CD14-positive monocyte (primary cell): Measurements from ENCODE around the gene SPTBN1. TPM values are rescaled to one million over a fixed set of nuclear protein-coding genes. Genes with fewer than 3 reads are reported as not detected.

Experiments
- DNase-seq, 3 donors: peaks; one replicate each; pipeline ENCODE4 v3.0.0-alpha.2; 2011 to 2022
- H2AFZ ChIP-seq: 2 replicates; pipeline ENCODE4 v1.6.0; 2012; ENCODE audit warnings: mild to moderate bottlenecking, low read depth, low read length, inconsistent platforms; ENCODE audit not compliant: insufficient read depth, poor library complexity, severe bottlenecking
- H3K27ac ChIP-seq, 2 donors: 1 replicate in 1 of 2; 2 replicates in 1 of 2; pipeline ENCODE4 v1.5.1; 2012 to 2013; ENCODE audit warnings: low read length in 2 of 2, control low read depth in 1 of 2, inconsistent platforms in 1 of 2, low read depth in 1 of 2, mild to moderate bottlenecking in 1 of 2
- H3K27me3 ChIP-seq, 2 donors: one replicate each; pipeline versions ENCODE4 v1.6.0 to v1.6.1; 2011 to 2013; ENCODE audit warnings: low read length in 2 of 2; ENCODE audit not compliant: control insufficient read depth in 2 of 2, insufficient read depth in 2 of 2
- H3K36me3 ChIP-seq, 2 donors: replicated peaks in 1 of 2; 1 replicate in 1 of 2; 2 replicates in 1 of 2; pipeline versions ENCODE4 v1.5.1 to v1.6.1; 2012 to 2013; ENCODE audit warnings: low read length in 2 of 2, control low read depth in 1 of 2, inconsistent platforms in 1 of 2, mild to moderate bottlenecking in 1 of 2; ENCODE audit not compliant: insufficient read depth in 2 of 2, control insufficient read depth in 1 of 2
- H3K4me1 ChIP-seq, 2 donors: 1 replicate in 1 of 2; 2 replicates in 1 of 2; pipeline versions ENCODE4 v1.5.1 to v1.6.1; 2012 to 2013; ENCODE audit warnings: low read length in 2 of 2, control low read depth in 1 of 2, inconsistent platforms in 1 of 2, mild to moderate bottlenecking in 1 of 2, moderate library complexity in 1 of 2; ENCODE audit not compliant: insufficient read depth in 2 of 2, control insufficient read depth in 1 of 2
- H3K4me2 ChIP-seq: replicated peaks from 2 replicates; pipeline ENCODE3; 2012; ENCODE audit warnings: low read length, moderate library complexity, mild to moderate bottlenecking; ENCODE audit not compliant: poor library complexity, severe bottlenecking; ENCODE audit errors: extremely low read depth
- H3K4me3 ChIP-seq, 3 experiments: fragments of 200-600 bp in 1 of 3; sonication (generic) in 1 of 3; replicated peaks in 1 of 3; 1 replicate in 2 of 3; 2 replicates in 1 of 3; pipeline ENCODE4 v1.5.1; 2011 to 2013; ENCODE audit warnings: low read length in 3 of 3, mild to moderate bottlenecking in 3 of 3, control low read depth in 2 of 3, low read depth in 2 of 3, inconsistent platforms in 1 of 3, moderate library complexity in 1 of 3
- H3K79me2 ChIP-seq: 2 replicates; pipeline ENCODE4 v1.6.0; 2012; ENCODE audit warnings: mild to moderate bottlenecking, control low read depth, inconsistent platforms, low read length, moderate library complexity; ENCODE audit not compliant: insufficient read depth
- H3K9ac ChIP-seq: 2 replicates; pipeline ENCODE4 v1.6.0; 2017; ENCODE audit warnings: low read length, mild to moderate bottlenecking; ENCODE audit not compliant: insufficient read depth, poor library complexity, severe bottlenecking
- H3K9me3 ChIP-seq, 2 donors: replicated peaks in 1 of 2; 1 replicate in 1 of 2; 2 replicates in 1 of 2; pipeline versions ENCODE4 v1.5.1 to v1.6.1; 2012 to 2013; ENCODE audit warnings: low read length in 2 of 2, control low read depth in 1 of 2; ENCODE audit not compliant: control insufficient read depth in 1 of 2, insufficient read depth in 1 of 2
- H4K20me1 ChIP-seq: 2 replicates; pipeline ENCODE4 v1.6.0; 2012; ENCODE audit warnings: mild to moderate bottlenecking, low read length, control low read depth, moderate library complexity; ENCODE audit not compliant: insufficient read depth
- H3K27ac Mint-ChIP-seq, 7 donors: one replicate each; pipeline ENCODE4 v1.8.0; 2020; ENCODE audit warnings: mild to moderate bottlenecking in 7 of 7, mixed read lengths in 7 of 7, moderate library complexity in 6 of 7, inconsistent platforms in 2 of 7
- H3K27me3 Mint-ChIP-seq, 3 donors: one replicate each; pipeline ENCODE4 v1.8.0; 2021 to 2022; ENCODE audit warnings: low read depth in 3 of 3, mild to moderate bottlenecking in 3 of 3, mixed read lengths in 3 of 3, moderate library complexity in 3 of 3, inconsistent platforms in 1 of 3
- H3K36me3 Mint-ChIP-seq, 2 donors: one replicate each; pipeline ENCODE4 v1.8.0; 2020; ENCODE audit warnings: mixed read lengths in 2 of 2, inconsistent platforms in 1 of 2, mild to moderate bottlenecking in 1 of 2
- H3K4me1 Mint-ChIP-seq: one replicate; pipeline ENCODE4 v1.8.0; 2020; ENCODE audit warnings: mild to moderate bottlenecking, mixed read lengths
- H3K4me3 Mint-ChIP-seq, 2 donors: one replicate each; pipeline ENCODE4 v1.8.0; 2020; ENCODE audit warnings: mild to moderate bottlenecking in 2 of 2, mixed read lengths in 2 of 2, moderate library complexity in 1 of 2
- H3K9me3 Mint-ChIP-seq, 7 donors: one replicate each; pipeline ENCODE4 v1.8.0; 2020 to 2022; ENCODE audit warnings: mixed read lengths in 7 of 7, mild to moderate bottlenecking in 6 of 7, moderate library complexity in 6 of 7, inconsistent platforms in 2 of 7
- WGBS: methylation state at CpG from one replicate; pipeline ENCODE4 v1.1.5; 2013; ENCODE audit warnings: missing lambda C conversion rate; ENCODE audit not compliant: insufficient coverage; 5-methylcytosine and 5-hydroxymethylcytosine counted together
- intact Hi-C, 2 donors: fragments of 100-400 bp; cut with micrococcal nuclease; formaldehyde crosslinking; loops; one replicate each; pipeline versions ENCODE4 v1.15.0 to v1.15.1; 2023
- polyA plus RNA-seq, 3 donors: library from polyadenylated mRNA; depleted of rRNA in 1 of 3; unstranded in 2 of 3; stranded (reverse) in 1 of 3; fragments of 300-500 nt in 2 of 3; fragments of >200 nt in 1 of 3; fragmentation: Illumina TruSeq in 2 of 3; gene quantifications; 1 replicate in 2 of 3; 2 replicates in 1 of 3; pipeline ENCODE4 v1.2.3, GENCODE V29; 2012 to 2021
- TF ChIP-seq, protein P1 (sequence below): fragments of 200-600 bp; IDR thresholded peaks from one replicate; pipeline ENCODE4 v1.8.0; 2022; ENCODE audit warnings: antibody characterized with exemption, mild to moderate bottlenecking

SPTBN1 gene
- polyA plus RNA-seq, 3 donors, result 0.79 to 2.8 (median 1.7) TPM

GRCh38 chr2:54712516-54712915 is 256.4 kb downstream of the SPTBN1 start:
- no peak overlapping the region for H3K27ac ChIP-seq
- H3K27ac Mint-ChIP-seq, result no peak overlapping the region
- H3K36me3 ChIP-seq, result no peaks in the 10 kb centered on the region

GRCh38 chr2:54714996-54715395 is 258.9 kb downstream of the SPTBN1 start:
- peaks cover 5% of the 10 kb centered on the region for H3K4me1 Mint-ChIP-seq
- H3K9me3 Mint-ChIP-seq, result peaks cover 0 to 2% (median 0%) of the 10 kb centered on the region in 7 donors
- H3K9ac ChIP-seq, result no peak overlapping the region
- no peaks in the 10 kb centered on the region for H4K20me1 ChIP-seq
- no peak overlapping the region for H3K27ac Mint-ChIP-seq
- intact Hi-C loops, result no loop called here
- H3K79me2 ChIP-seq, result no peaks in the 10 kb centered on the region
- H3K27me3 Mint-ChIP-seq, result peaks cover 11 to 25% (median 16%) of the 10 kb centered on the region in 3 donors
- TF ChIP-seq, protein P1, sequence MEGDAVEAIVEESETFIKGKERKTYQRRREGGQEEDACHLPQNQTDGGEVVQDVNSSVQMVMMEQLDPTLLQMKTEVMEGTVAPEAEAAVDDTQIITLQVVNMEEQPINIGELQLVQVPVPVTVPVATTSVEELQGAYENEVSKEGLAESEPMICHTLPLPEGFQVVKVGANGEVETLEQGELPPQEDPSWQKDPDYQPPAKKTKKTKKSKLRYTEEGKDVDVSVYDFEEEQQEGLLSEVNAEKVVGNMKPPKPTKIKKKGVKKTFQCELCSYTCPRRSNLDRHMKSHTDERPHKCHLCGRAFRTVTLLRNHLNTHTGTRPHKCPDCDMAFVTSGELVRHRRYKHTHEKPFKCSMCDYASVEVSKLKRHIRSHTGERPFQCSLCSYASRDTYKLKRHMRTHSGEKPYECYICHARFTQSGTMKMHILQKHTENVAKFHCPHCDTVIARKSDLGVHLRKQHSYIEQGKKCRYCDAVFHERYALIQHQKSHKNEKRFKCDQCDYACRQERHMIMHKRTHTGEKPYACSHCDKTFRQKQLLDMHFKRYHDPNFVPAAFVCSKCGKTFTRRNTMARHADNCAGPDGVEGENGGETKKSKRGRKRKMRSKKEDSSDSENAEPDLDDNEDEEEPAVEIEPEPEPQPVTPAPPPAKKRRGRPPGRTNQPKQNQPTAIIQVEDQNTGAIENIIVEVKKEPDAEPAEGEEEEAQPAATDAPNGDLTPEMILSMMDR, result no peak
- no peaks in the 10 kb centered on the region for H3K36me3 ChIP-seq
- H3K4me2 ChIP-seq, result no peak overlapping the region
- H3K4me1 ChIP-seq, result no peaks in the 10 kb centered on the region
- H3K9me3 ChIP-seq, result no peaks in the 10 kb centered on the region
- no peak overlapping the region for H3K27ac ChIP-seq
- H3K4me3 Mint-ChIP-seq, result no peak overlapping the region
- no peak for DNase-seq
- 70% methylated on average over 2 of the region's 4 CpGs for WGBS
- H3K36me3 Mint-ChIP-seq, result peaks cover 0 to 4% of the 10 kb centered on the region in 2 donors
- H3K4me3 ChIP-seq, result no peak overlapping the region
- H3K27me3 ChIP-seq, result peaks cover 3 to 12% of the 10 kb centered on the region in 2 donors
- H2AFZ ChIP-seq, result no peak overlapping the region

More at GRCh38 chr2:54712516-54712915, 256.4 kb downstream of the SPTBN1 start:
- Histone ChIP-seq H3K27me3 (peaks cover 10 to 32% of the 10 kb centered on the region in 2 donors), H3K4me1 (peaks cover 11 to 15% of the 10 kb centered on the region in 2 donors), H3K9me3 (no peaks in the 10 kb centered on the region), H2AFZ (no peak overlapping the region), H3K9ac (no peak overlapping the region), H3K4me3 (no peak overlapping the region), H3K4me2 (no peak overlapping the region), H3K79me2 (no peaks in the 10 kb centered on the region), H4K20me1 (no peaks in the 10 kb centered on the region)
- Mint-ChIP-seq H3K36me3 (peaks cover 0 to 10% of the 10 kb centered on the region in 2 donors), H3K27me3 (peaks cover 22 to 35% (median 32%) of the 10 kb centered on the region in 3 donors), H3K9me3 (peaks cover 0 to 6% (median 0%) of the 10 kb centered on the region in 7 donors), H3K4me1 (peaks cover 20% of the 10 kb centered on the region), H3K4me3 (no peak overlapping the region)
- TF ChIP-seq, protein P1, result no peak
- intact Hi-C loops, result no loop called here
- DNase-seq, result no peak
- 93% methylated on average over 6 of the region's 6 CpGs for WGBS
